GM13976 (cell line): ENCODE results near the gene RIN3.

Experiments
- DNase-seq: peaks from one replicate; pipeline ENCODE4 v3.0.0; 2012; ENCODE audit warnings: low spot score
- CTCF ChIP-seq: IDR thresholded peaks from 2 replicates; pipeline ENCODE4 v1.5.1; 2012; ENCODE audit warnings: borderline replicate concordance, mild to moderate bottlenecking; ENCODE audit not compliant: insufficient read depth; ENCODE audit errors: extremely low read depth, missing control alignments, control extremely low read depth
- in situ Hi-C: fragments of 300-500 bp; cut with MboI; formaldehyde crosslinking; loops from one replicate; pipeline ENCODE4 v1.12.0; 2022; ENCODE audit warnings: low sequenced_read_pairs, mixed read lengths, inconsistent platforms; ENCODE audit not compliant: unreplicated experiment

RIN3 gene

GRCh38 chr14:92616178-92616577, 102.6 kb downstream of the RIN3 start:
- DNase-seq: no peak
- in situ Hi-C loops: no loop called here
- TF ChIP-seq CTCF: no peak

GRCh38 chr14:92617581-92617980, 104.0 kb downstream of the RIN3 start:
- in situ Hi-C loops: no loop called here
- no peak for DNase-seq
- TF ChIP-seq CTCF: no peak

- no peak for TF ChIP-seq CTCF
- in situ Hi-C loops: no loop called here
- no peak for DNase-seq
These were observed 106.3 kb downstream of the RIN3 start for GRCh38 chr14:92619671-92620456.

- in situ Hi-C loops: no loop called here
- TF ChIP-seq CTCF: no peak
- no peak for DNase-seq
These were observed 108.7 kb downstream of the RIN3 start for GRCh38 chr14:92622311-92622710.

GRCh38 chr14:92624764-92625163, 111.2 kb downstream of the RIN3 start:
- no peak for DNase-seq
- no peak for TF ChIP-seq CTCF
- in situ Hi-C loops: no loop called here

GRCh38 chr14:92625213-92625612, 111.6 kb downstream of the RIN3 start:
- in situ Hi-C loops: no loop called here
- DNase-seq: no peak
- TF ChIP-seq CTCF: no peak
